ENCODE results near the gene CNTNAP2. TPM values are rescaled to one million over a fixed set of nuclear protein-coding genes. Genes with fewer than 3 reads are reported as not detected.

CNTNAP2 gene
- total RNA-seq, 4 donors from 2014 or later, result not detected

GRCh38 chr7:148107443-148108127 is 1991.0 kb downstream of the CNTNAP2 start:
- in situ Hi-C loops (cut with MboI; ENCODE audit: low sequenced_read_pairs in 4 of 4) (no loop called here), intact Hi-C loops (cut with DNase I; ENCODE audit: low total_unique reads) (no loop called here)
- Histone ChIP-seq H3K9me3 (no peaks in the 10 kb centered on the region), H3K4me3 (no peak overlapping the region), H3K27me3 (no peaks in the 10 kb centered on the region), H3K36me3 (no peaks in the 10 kb centered on the region), H3K4me1 (no peaks in the 10 kb centered on the region), H3K27ac (no peak overlapping the region)
- TF ChIP-seq POLR2A (IDR thresholded peaks at IDR 0.05) (no peak), CTCF (IDR thresholded peaks at IDR 0.05 in 4 of 5, conservative IDR thresholded peaks at IDR 0.05 in 1 of 5) (no peak)
- ATAC-seq (no peak), DNase-seq (no peak)

- Histone ChIP-seq H3K27ac (no peak overlapping the region), H3K27me3 (no peaks in the 10 kb centered on the region), H3K4me3 (no peak overlapping the region), H3K36me3 (no peaks in the 10 kb centered on the region), H3K4me1 (no peaks in the 10 kb centered on the region), H3K9me3 (no peaks in the 10 kb centered on the region)
- DNase-seq (no peak), ATAC-seq (no peak)
- TF ChIP-seq POLR2A (IDR thresholded peaks at IDR 0.05) (no peak), CTCF (IDR thresholded peaks at IDR 0.05 in 4 of 5, conservative IDR thresholded peaks at IDR 0.05 in 1 of 5) (no peak)
- intact Hi-C loops (cut with DNase I; ENCODE audit: low total_unique reads) (no loop called here), in situ Hi-C loops (cut with MboI; ENCODE audit: low sequenced_read_pairs in 4 of 4) (no loop called here)
Observed at GRCh38 chr7:148108381-148108780, 1991.8 kb downstream of the CNTNAP2 start.

GRCh38 chr7:148110097-148110868 is 1993.7 kb downstream of the CNTNAP2 start:
- no peak for ATAC-seq
- intact Hi-C loops (cut with DNase I; ENCODE audit: low total_unique reads), result no loop called here

GRCh38 chr7:148114804-148115203 is 1998.2 kb downstream of the CNTNAP2 start:
- in situ Hi-C loops (cut with MboI; ENCODE audit: low sequenced_read_pairs in 4 of 4) (no loop called here), intact Hi-C loops (cut with DNase I; ENCODE audit: low total_unique reads) (no loop called here)
- no peaks in the 10 kb centered on the region for H3K27me3 ChIP-seq

More at GRCh38 chr7:148110097-148110868, 1993.7 kb downstream of the CNTNAP2 start:
- no peaks in the 10 kb centered on the region for H3K27me3 ChIP-seq
- no peak for DNase-seq
- no peak for TF ChIP-seq POLR2A (IDR thresholded peaks at IDR 0.05)
- TF ChIP-seq CTCF (IDR thresholded peaks at IDR 0.05 in 4 of 5, conservative IDR thresholded peaks at IDR 0.05 in 1 of 5), result no peak
- H3K9me3 ChIP-seq, result no peaks in the 10 kb centered on the region
- no peaks in the 10 kb centered on the region for H3K4me1 ChIP-seq
- in situ Hi-C loops (cut with MboI; ENCODE audit: low sequenced_read_pairs in 4 of 4), result no loop called here
- no peak overlapping the region for H3K4me3 ChIP-seq
- no peak overlapping the region for H3K27ac ChIP-seq
- no peaks in the 10 kb centered on the region for H3K36me3 ChIP-seq

More at GRCh38 chr7:148114804-148115203, 1998.2 kb downstream of the CNTNAP2 start:
- Histone ChIP-seq H3K36me3 (no peaks in the 10 kb centered on the region), H3K4me1 (no peaks in the 10 kb centered on the region), H3K4me3 (no peak overlapping the region), H3K27ac (no peak overlapping the region), H3K9me3 (no peaks in the 10 kb centered on the region)
- TF ChIP-seq POLR2A (IDR thresholded peaks at IDR 0.05) (no peak), CTCF (IDR thresholded peaks at IDR 0.05 in 4 of 5, conservative IDR thresholded peaks at IDR 0.05 in 1 of 5) (no peak)
- no peak for ATAC-seq
- DNase-seq, result no peak

Data from gastrocnemius medialis (tissue), 4 donors.